Right renal pelvis (tissue), 4 donors: ENCODE results near the gene ACOT2. TPM values are rescaled to one million over a fixed set of nuclear protein-coding genes. Genes with fewer than 3 reads are reported as not detected.
A peak's percentile ranks its signal among the peaks of the same experiment; 100 is the strongest.
"Not testable (repeated sequence)": the region's sequence is repeated elsewhere in the genome, so short reads cannot be mapped to it uniquely, and the experiment has no call there.

Experiments
- DNase-seq, 4 donors: peaks; one replicate each; pipeline ENCODE4 v3.0.0-alpha.2; 2013; ENCODE audit warnings: low read depth in 4 of 4, low spot score in 3 of 4, missing footprints in 1 of 4
- polyA plus RNA-seq, 4 donors: library from polyadenylated mRNA; unstranded; fragments of 120-200 nt; gene quantifications; one replicate each; pipeline ENCODE4 v1.2.1, GENCODE V29; 2013; ENCODE audit not compliant: insufficient read length in 4 of 4

The ACOT2 gene
- 10 to 100 TPM; 56.2 to 74.6 (median 62.2) TPM for polyA plus RNA-seq

DNA sequence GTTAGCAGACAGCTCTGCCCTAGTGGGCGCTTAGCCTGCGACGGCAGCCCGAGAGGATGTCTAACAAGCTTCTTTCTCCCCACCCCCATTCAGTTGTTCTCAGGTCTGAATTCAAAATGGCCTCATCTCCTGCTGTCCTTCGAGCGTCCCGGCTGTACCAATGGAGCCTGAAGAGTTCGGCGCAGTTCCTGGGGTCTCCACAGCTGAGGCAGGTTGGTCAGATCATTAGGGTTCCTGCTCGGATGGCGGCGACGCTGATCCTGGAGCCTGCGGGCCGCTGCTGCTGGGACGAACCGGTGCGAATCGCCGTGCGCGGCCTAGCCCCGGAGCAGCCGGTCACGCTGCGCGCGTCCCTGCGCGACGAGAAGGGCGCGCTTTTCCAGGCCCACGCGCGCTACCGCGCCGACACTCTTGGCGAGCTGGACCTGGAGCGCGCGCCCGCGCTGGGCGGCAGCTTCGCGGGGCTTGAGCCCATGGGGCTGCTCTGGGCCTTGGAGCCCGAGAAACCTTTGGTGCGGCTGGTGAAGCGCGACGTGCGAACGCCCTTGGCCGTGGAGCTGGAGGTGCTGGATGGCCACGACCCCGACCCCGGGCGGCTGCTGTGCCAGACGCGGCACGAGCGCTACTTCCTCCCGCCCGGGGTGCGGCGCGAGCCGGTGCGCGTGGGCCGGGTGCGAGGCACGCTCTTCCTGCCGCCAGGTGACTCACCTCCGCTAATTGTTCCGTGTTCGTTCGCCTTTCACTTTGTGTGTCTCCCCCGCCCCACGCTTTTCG is at the start of gene ACOT2:
Gene ACOT2, plus strand, starts transcription at position 29 of the 774 bp plus-strand sequence. Its CDS starts 28 bp downstream, at position 57.
- peak; percentile 74 to 84 (median 81) for DNase-seq

DNA sequence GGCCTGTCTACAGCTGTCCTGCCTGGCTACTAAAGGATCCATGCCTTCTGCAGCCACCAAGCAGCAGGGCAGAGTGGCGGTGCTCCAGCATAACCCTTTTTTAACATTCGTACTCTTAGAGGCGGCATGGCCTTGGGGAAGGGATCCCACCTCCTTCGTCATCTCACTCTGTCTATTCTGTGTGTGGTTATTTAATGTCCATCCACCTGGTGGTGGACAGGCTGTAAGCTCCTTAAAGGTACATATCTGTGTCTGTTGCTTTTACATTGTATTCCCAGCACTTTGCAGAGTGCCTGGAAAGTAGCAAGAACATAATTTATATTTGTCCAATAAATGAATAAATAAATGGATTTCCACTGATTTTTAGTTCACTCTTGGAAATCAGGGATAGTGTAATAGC is 47.8 kb upstream of the ACOT2 start:
- DNase-seq: no peak

DNA sequence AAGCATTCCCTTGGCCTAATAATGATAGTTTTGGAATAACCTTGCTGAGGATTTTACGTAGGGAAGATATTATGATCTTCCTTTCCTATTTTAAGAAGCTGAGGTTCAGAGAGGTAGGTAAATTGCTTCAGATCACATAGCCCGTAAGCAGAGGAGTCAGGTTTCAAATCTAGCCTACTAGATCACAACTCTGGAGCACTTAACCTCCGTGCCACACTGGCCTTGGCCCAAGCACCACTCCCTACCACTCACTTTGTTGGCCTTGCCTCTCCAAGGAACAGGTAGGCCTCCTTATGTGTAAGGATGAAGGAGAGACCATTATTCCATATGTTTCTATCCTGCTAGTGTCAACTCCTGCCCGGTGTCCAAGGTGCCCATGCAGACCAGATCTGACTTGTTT is 44.5 kb upstream of the ACOT2 start:
- DNase-seq: no peak

- no peak for DNase-seq
These were observed 42.7 kb upstream of the ACOT2 start for GRCh38 chr14:73526036-73526984.

DNA sequence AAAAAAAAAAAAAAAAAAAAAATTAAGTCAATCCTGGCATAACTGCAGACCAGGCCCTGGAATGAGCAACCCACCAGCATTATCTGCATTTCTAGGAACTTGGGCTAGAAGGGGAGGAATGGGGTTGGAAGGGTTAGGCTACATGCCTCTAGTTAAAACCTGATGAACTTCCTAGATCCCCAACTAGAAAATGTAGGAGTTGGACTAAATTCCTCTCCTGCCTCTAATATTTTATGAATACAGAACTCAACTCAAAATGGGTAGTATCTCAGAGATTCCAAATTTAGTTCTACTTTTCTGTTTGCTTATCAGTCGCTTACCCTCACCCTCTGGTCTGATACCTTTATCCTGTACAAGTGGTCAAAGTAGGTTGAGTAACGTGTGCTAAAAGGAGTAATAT is 39.7 kb upstream of the ACOT2 start:
- not testable (repeated sequence) for DNase-seq

DNA sequence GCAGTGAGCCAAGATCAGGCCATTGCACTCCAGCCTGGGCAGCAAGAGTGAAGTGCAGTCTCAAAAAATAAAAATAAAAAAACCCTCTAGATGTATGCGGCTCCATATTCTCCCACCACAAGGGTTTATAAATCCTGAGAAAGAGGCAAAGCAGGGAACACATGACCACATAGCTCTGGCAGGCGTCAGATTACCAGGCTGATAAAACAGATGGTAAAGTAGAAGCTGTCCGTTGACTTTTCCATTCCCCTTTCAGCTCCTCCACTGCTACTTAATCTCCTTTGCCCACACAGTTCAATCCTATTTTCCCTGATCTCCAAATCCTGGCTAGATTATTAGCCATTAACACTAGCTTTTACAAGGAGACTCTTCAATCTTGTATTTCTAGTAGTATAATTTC is 37.0 kb upstream of the ACOT2 start:
- not testable (repeated sequence) for DNase-seq

DNA sequence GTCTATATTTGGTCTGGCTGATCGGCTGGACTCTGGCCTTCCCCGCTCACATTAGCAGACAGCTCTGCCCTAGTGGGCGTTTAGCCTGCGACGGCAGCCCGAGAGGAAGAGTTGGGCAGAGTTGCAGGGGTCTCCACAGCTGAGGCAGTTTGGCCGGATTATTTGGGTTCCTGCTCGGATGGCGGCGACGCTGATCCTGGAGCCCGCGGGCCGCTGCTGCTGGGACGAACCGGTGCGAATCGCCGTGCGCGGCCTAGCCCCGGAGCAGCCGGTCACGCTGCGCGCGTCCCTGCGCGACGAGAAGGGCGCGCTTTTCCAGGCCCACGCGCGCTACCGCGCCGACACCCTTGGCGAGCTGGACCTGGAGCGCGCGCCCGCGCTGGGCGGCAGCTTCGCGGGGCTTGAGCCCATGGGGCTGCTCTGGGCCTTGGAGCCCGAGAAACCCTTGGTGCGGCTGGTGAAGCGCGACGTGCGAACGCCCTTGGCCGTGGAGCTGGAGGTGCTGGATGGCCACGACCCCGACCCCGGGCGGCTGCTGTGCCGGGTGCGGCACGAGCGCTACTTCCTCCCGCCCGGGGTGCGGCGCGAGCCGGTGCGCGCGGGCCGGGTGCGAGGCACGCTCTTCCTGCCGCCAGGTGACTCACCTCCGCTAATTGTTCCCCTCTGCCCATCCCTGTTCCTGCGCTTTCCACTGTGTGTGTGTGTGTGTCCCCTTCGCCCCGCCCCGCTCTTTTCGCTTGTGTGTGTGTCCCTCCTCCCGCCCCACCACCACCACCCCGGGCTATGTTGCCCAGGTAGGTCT is 31.6 kb upstream of the ACOT2 start:
- peak in 1 of 4 donors; percentile 20 for DNase-seq

- not testable (repeated sequence) for DNase-seq
These were observed 30.0 kb upstream of the ACOT2 start for GRCh38 chr14:73539017-73539416.

DNA sequence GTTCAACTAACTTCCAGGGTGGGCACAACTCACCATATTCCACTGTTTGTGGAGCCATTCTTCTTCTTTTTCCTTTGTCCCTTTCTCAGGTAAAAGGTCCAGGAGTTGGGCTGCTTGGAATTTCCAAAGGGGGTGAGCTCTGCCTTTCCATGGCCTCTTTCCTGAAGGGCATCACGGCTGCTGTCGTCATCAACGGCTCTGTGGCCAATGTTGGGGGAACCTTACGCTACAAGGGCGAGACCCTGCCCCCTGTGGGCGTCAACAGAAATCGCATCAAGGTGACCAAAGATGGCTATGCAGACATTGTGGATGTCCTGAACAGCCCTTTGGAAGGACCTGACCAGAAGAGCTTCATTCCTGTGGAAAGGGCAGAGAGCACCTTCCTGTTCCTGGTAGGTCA is 26.1 kb upstream of the ACOT2 start:
- not testable (repeated sequence) for DNase-seq

GRCh38 chr14:73545353-73545752 is 23.7 kb upstream of the ACOT2 start:
- DNase-seq: not testable (repeated sequence)

DNA sequence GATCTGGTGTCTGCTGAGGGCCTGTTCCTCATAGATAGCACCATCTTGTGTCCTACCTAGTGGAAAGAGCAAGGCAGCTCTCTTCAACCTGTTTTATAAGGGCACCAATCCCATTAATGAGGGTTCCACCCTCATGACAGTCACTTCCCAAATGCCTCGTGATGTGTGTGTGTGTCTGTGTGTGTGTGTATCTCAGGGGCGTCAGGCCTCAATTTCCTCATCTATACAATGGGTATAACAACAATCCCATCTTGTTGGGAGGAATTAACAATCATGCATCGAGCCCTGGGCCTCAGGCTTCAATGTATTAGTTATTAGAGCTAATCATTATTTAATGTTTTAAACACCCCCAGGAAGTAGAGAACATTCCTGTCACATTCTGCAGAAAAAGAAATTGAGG is 19.9 kb upstream of the ACOT2 start:
- not testable (repeated sequence) for DNase-seq

DNA sequence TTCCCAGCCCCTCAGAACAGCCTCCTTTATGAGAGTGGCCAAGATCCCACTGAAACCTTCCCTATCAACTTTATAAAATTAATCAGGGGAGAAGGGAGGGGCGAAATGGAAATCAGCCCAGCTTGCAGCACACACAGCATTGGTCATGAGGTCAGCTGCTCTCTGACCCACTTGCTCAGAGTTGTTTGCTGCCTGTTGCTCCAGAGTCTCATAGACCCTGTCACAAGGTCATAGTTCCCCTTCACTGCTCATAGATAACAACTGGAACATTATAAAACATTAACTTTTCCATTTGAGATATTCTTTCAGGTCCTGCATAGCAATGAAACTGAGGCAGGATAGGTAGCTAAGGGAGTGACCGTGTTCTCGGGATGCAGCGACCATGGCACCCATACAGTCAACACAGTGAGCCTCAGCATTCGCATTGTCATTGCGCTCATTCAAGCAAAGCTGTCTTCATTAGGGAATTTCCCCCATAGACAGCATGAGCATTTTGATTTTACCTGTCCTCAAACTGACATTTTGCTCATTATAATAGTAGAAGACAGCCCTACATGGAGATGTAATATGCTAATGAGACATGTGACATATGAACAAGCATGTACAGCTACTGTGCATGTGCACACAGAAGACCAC is 19.0 kb upstream of the ACOT2 start:
- DNase-seq: not testable (repeated sequence)

- DNase-seq: no peak
These were observed 15.2 kb upstream of the ACOT2 start for GRCh38 chr14:73553845-73554244.

- DNase-seq: not testable (repeated sequence)
These were observed 11.8 kb upstream of the ACOT2 start for GRCh38 chr14:73557201-73557600.

DNA sequence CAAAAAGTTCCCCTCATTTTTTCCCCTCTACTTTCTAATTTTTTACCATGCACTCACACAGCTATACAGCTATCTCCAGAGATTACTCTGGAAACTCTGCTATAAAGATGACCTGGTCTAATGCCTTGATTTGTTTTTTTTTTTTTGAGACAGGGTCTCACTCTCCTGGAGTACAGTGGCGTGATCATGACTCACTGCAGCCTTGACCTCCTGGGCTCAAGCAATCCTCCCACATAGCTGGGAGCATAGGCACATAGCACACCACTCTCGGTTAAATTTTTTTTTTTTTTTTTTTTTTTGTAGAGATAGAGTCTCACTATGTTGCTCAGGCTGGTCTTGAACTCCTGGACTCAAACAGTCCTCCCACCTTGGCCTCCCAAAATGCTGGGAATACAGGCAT is 10.8 kb upstream of the ACOT2 start:
- not testable (repeated sequence) for DNase-seq

DNA sequence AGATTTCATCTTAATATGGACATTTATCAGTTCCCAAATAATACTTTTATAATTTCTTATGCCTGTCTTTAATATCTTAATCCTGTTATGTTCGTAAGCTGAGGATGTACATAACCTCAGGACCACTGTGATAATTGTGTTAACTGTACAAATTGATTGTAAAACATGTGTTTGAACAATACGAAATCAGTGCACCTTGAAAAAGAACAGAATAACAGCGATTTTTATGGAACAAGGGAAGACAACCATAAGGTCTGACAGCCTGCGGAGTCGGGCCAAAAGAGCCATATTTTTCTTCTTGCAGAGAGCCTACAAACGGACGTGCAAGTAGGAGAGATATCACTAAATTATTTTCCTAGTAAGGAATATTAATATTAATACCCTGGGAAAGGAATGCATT is 6.8 kb upstream of the ACOT2 start:
- DNase-seq: not testable (repeated sequence)

GRCh38 chr14:73562696-73563095 is 6.3 kb upstream of the ACOT2 start:
- not testable (repeated sequence) for DNase-seq

GRCh38 chr14:73566431-73566830 is 2.6 kb upstream of the ACOT2 start:
- not testable (repeated sequence) for DNase-seq

DNA sequence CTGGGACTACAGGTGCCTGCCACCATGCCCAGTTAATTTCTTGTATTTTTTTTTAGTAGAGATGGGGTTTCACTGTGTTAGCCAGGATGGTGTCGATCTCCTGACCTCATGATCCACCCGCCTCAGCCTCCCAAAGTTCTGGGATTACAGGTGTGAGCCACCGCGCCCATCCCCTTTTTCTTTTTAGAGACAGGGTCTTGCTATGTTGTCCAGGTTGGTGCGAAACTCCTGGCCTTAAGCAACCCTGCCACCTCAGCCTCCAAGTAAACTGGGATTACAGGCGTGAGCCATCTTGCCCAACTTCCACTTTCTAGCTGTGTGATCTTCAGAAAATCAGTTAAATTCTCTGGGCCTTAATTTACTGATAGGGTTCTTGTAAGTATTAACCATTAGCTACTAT is 2.1 kb upstream of the ACOT2 start:
- DNase-seq: not testable (repeated sequence)

GRCh38 chr14:73567358-73567757 is 1.7 kb upstream of the ACOT2 start:
- no peak for DNase-seq
